ENCODE data around the gene NPAS3.

Gene NPAS3

DNA sequence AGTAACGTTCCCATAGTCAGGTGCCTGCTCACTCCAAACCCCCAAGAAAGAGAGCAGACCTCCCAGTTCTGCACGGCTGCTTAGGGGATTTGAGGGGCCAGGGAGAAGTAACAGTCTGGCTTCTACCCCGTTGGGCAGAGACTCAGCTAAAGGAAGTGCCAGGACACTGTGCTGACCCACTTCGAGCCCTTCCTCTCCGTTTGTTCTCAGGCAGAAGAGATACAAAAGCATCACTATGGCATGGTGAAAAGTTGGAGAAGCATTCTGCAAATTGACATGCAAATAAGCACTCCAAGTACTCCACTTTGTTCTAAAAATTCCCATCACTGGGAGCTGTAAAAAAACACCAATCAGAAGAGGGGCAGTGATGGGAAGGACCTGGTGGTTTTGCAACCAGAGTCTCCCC lies 773.1 kb downstream of the NPAS3 start:
- Histone ChIP-seq H3K4me3 (ENCODE audit: low read depth in 1 of 2, low read length in 2 of 2) (no peak overlapping the region), H3K79me2 (ENCODE audit: insufficient read depth, low read length) (no peaks in the 10 kb centered on the region), H3K4me2 (ENCODE audit: insufficient read depth, low read length) (no peak overlapping the region), H3K27ac (ENCODE audit: low read length) (no peak overlapping the region), H3K9ac (ENCODE audit: low read depth, low read length) (no peak overlapping the region), H4K20me1 (ENCODE audit: insufficient read depth, low read length) (no peaks in the 10 kb centered on the region), H3K9me3 (ENCODE audit: insufficient read depth, low read length, severe bottlenecking) (no peaks in the 10 kb centered on the region), H3K36me3 (ENCODE audit: insufficient read depth, low read length) (no peaks in the 10 kb centered on the region), H2AFZ (ENCODE audit: low read depth, low read length) (no peak overlapping the region), H3K27me3 (ENCODE audit: insufficient read depth, low read length, poor library complexity) (peaks cover 17% of the 10 kb centered on the region), H3K4me1 (ENCODE audit: insufficient read depth, low read length) (no peaks in the 10 kb centered on the region)
- DNase-seq (no peak), ATAC-seq (ENCODE audit: insufficient read depth, low read depth) (no peak)
- TF ChIP-seq, protein P1, sequence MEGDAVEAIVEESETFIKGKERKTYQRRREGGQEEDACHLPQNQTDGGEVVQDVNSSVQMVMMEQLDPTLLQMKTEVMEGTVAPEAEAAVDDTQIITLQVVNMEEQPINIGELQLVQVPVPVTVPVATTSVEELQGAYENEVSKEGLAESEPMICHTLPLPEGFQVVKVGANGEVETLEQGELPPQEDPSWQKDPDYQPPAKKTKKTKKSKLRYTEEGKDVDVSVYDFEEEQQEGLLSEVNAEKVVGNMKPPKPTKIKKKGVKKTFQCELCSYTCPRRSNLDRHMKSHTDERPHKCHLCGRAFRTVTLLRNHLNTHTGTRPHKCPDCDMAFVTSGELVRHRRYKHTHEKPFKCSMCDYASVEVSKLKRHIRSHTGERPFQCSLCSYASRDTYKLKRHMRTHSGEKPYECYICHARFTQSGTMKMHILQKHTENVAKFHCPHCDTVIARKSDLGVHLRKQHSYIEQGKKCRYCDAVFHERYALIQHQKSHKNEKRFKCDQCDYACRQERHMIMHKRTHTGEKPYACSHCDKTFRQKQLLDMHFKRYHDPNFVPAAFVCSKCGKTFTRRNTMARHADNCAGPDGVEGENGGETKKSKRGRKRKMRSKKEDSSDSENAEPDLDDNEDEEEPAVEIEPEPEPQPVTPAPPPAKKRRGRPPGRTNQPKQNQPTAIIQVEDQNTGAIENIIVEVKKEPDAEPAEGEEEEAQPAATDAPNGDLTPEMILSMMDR (IDR thresholded peaks at IDR 0.05; ENCODE audit: borderline replicate concordance, extremely low read depth, low read length, poor library complexity, severe bottlenecking), result no peak
- no peak for TF ChIP-seq EZH2 (IDR thresholded peaks at IDR 0.05; ENCODE audit: borderline replicate concordance, low read depth, low read length, severe bottlenecking)

DNA sequence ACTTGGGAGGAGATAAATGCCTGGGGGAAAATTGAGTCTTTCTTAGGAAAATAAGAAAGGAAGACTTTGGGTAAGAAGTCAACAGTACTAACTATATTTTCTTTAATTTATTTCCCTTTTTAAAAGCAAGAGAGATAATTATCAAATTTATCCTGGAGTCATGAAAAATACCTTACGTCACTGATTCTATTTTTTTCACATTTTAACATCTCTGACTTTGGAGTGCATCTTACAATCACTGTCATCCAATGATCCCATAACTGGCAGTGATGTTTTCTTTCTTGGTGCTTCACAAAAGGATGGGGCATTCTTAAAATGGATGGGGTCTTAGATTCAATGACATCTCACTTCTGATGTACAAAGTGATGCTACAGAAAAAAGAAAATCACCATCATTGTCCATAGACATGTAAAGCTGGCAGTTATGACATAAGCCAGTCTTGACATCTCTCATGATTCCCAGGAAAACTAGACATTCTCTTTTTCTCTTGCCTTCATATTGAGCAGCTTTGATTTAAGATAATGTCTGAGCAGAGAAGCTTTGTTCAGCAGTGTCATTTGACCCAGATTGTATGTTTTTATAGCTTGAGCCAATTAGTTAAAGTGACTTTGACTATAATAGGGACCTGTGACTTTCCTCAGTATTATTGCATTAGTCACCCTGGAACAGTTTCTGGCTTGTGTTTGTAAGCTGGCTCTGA lies 776.0 kb downstream of the NPAS3 start:
- no peak for ATAC-seq (ENCODE audit: insufficient read depth, low read depth)
- no peaks in the 10 kb centered on the region for H3K9me3 ChIP-seq (ENCODE audit: insufficient read depth, low read length, severe bottlenecking)
- TF ChIP-seq EZH2 (IDR thresholded peaks at IDR 0.05; ENCODE audit: borderline replicate concordance, low read depth, low read length, severe bottlenecking), result no peak
- TF ChIP-seq, protein P1 (IDR thresholded peaks at IDR 0.05; ENCODE audit: borderline replicate concordance, extremely low read depth, low read length, poor library complexity, severe bottlenecking), result no peak
- DNase-seq, result no peak
- no peaks in the 10 kb centered on the region for H3K36me3 ChIP-seq (ENCODE audit: insufficient read depth, low read length)
- no peaks in the 10 kb centered on the region for H4K20me1 ChIP-seq (ENCODE audit: insufficient read depth, low read length)
- H3K9ac ChIP-seq (ENCODE audit: low read depth, low read length), result no peak overlapping the region
- no peak overlapping the region for H3K4me3 ChIP-seq (ENCODE audit: low read depth in 1 of 2, low read length in 2 of 2)
- no peak overlapping the region for H2AFZ ChIP-seq (ENCODE audit: low read depth, low read length)
- no peak overlapping the region for H3K27ac ChIP-seq (ENCODE audit: low read length)
- no peaks in the 10 kb centered on the region for H3K79me2 ChIP-seq (ENCODE audit: insufficient read depth, low read length)
- no peaks in the 10 kb centered on the region for H3K4me1 ChIP-seq (ENCODE audit: insufficient read depth, low read length)
- peaks cover 16% of the 10 kb centered on the region for H3K27me3 ChIP-seq (ENCODE audit: insufficient read depth, low read length, poor library complexity)
- H3K4me2 ChIP-seq (ENCODE audit: insufficient read depth, low read length), result no peak overlapping the region

DNA sequence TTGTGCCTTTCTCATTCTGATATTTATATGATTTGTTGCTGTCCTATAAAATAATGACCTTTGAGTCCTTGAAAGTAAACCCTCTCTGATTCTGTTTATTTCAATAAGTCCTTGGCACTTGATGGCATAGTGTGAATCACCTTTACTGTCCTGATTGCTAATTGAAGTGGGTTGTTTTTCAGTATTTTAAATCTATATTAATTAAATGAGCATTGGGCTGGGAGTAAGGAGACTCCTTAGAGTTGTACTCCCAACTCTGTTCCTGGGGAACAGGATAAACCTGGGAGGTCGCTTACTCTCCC lies 776.5 kb downstream of the NPAS3 start:
- no peak overlapping the region for H2AFZ ChIP-seq (ENCODE audit: low read depth, low read length)
- TF ChIP-seq EZH2 (IDR thresholded peaks at IDR 0.05; ENCODE audit: borderline replicate concordance, low read depth, low read length, severe bottlenecking), result no peak
- TF ChIP-seq, protein P1 (IDR thresholded peaks at IDR 0.05; ENCODE audit: borderline replicate concordance, extremely low read depth, low read length, poor library complexity, severe bottlenecking), result no peak
- H3K27me3 ChIP-seq (ENCODE audit: insufficient read depth, low read length, poor library complexity), result peaks cover 16% of the 10 kb centered on the region
- H4K20me1 ChIP-seq (ENCODE audit: insufficient read depth, low read length), result no peaks in the 10 kb centered on the region
- no peak for ATAC-seq (ENCODE audit: insufficient read depth, low read depth)
- H3K4me2 ChIP-seq (ENCODE audit: insufficient read depth, low read length), result no peak overlapping the region
- no peaks in the 10 kb centered on the region for H3K36me3 ChIP-seq (ENCODE audit: insufficient read depth, low read length)
- H3K4me3 ChIP-seq (ENCODE audit: low read depth in 1 of 2, low read length in 2 of 2), result no peak overlapping the region
- DNase-seq, result no peak
- H3K27ac ChIP-seq (ENCODE audit: low read length), result no peak overlapping the region
- H3K79me2 ChIP-seq (ENCODE audit: insufficient read depth, low read length), result no peaks in the 10 kb centered on the region
- H3K4me1 ChIP-seq (ENCODE audit: insufficient read depth, low read length), result no peaks in the 10 kb centered on the region
- H3K9me3 ChIP-seq (ENCODE audit: insufficient read depth, low read length, severe bottlenecking), result no peaks in the 10 kb centered on the region
- H3K9ac ChIP-seq (ENCODE audit: low read depth, low read length), result no peak overlapping the region

Measured in DND-41 (cell line).